ENCODE measurements around the gene SLC45A1. TPM values are rescaled to one million over a fixed set of nuclear protein-coding genes. Genes with fewer than 3 reads are reported as not detected.

Gene SLC45A1
- polyA plus RNA-seq, 3 donors, result 0.21 TPM; not detected in 2

DNA sequence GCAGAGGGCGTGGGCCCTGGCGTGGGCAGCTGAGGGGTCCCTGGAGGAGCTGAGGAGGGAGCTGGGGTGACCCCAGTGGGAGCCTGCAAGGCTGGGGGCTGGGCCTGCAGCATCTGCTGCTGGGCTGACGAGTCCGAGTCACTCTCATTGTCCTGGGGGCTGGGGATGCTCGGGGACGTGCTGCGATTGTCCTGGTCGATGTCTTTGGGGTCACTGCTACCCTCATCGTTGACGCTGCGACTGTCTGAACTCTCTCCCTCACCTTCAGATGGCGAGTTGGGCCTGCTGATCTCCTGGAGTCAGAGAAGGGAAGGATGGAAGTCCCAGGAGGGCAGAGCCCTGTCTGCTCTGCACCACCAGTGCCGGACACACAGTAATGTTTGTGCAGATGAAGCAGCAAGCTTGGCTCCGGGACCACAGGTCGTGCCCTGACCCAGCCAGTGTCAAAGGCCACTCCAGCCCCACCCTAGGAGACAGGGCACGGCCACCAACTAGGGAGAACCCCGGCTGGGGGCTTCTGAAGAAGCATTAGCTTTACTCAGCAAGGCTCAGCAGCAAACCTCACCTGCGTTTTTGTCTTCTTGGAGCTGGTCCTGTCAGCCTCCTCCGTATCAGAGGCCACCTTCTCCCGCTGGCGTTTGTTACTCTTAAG is 43.4 kb downstream of the SLC45A1 start:
- Histone ChIP-seq H3K79me2 (ENCODE audit: insufficient read depth, low read length) (peaks cover 9% of the 10 kb centered on the region), H3K9ac (ENCODE audit: insufficient read depth, low read length, poor library complexity, severe bottlenecking) (no peak overlapping the region), H3K36me3 (replicated peaks in 1 of 2; ENCODE audit: control insufficient read depth in 1 of 2, insufficient read depth in 2 of 2, low read length in 2 of 2) (peaks cover 97 to 98% of the 10 kb centered on the region in 2 donors), H2AFZ (ENCODE audit: insufficient read depth, low read depth, low read length, poor library complexity, severe bottlenecking) (no peak overlapping the region), H3K4me1 (ENCODE audit: control insufficient read depth in 1 of 2, insufficient read depth in 2 of 2, low read length in 2 of 2) (no peaks in the 10 kb centered on the region), H3K4me2 (replicated peaks; ENCODE audit: extremely low read depth, low read length, poor library complexity, severe bottlenecking) (no peak overlapping the region), H4K20me1 (ENCODE audit: insufficient read depth, low read length) (peaks cover 85% of the 10 kb centered on the region), H3K9me3 (replicated peaks in 1 of 2; ENCODE audit: control insufficient read depth in 1 of 2, insufficient read depth in 1 of 2, low read length in 2 of 2) (no peaks in the 10 kb centered on the region), H3K27ac (ENCODE audit: low read depth in 1 of 2, low read length in 2 of 2) (no peak overlapping the region), H3K27me3 (ENCODE audit: control insufficient read depth in 2 of 2, insufficient read depth in 2 of 2, low read length in 2 of 2) (no peaks in the 10 kb centered on the region), H3K4me3 (replicated peaks in 1 of 3; ENCODE audit: low read depth in 2 of 3, low read length in 3 of 3) (no peak overlapping the region)
- peaks cover 0 to 1% (median 0%) of the 10 kb centered on the region in 7 donors for H3K9me3 Mint-ChIP-seq
- H3K4me3 Mint-ChIP-seq, result no peak overlapping the region
- H3K36me3 Mint-ChIP-seq, result peaks cover 81 to 95% of the 10 kb centered on the region in 2 donors
- peak overlapping the region in 1 of 7 donors; percentile 6 for H3K27ac Mint-ChIP-seq
- 96% methylated on average over 14 of the region's 21 CpGs for WGBS (ENCODE audit: insufficient coverage)
- TF ChIP-seq, protein P1, sequence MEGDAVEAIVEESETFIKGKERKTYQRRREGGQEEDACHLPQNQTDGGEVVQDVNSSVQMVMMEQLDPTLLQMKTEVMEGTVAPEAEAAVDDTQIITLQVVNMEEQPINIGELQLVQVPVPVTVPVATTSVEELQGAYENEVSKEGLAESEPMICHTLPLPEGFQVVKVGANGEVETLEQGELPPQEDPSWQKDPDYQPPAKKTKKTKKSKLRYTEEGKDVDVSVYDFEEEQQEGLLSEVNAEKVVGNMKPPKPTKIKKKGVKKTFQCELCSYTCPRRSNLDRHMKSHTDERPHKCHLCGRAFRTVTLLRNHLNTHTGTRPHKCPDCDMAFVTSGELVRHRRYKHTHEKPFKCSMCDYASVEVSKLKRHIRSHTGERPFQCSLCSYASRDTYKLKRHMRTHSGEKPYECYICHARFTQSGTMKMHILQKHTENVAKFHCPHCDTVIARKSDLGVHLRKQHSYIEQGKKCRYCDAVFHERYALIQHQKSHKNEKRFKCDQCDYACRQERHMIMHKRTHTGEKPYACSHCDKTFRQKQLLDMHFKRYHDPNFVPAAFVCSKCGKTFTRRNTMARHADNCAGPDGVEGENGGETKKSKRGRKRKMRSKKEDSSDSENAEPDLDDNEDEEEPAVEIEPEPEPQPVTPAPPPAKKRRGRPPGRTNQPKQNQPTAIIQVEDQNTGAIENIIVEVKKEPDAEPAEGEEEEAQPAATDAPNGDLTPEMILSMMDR (IDR thresholded peaks at IDR 0.05), result no peak
- intact Hi-C loops (cut with micrococcal nuclease), result no loop called here
- H3K4me1 Mint-ChIP-seq, result no peaks in the 10 kb centered on the region
- H3K27me3 Mint-ChIP-seq (ENCODE audit: low read depth in 3 of 3), result peaks cover 0 to 2% (median 2%) of the 10 kb centered on the region in 3 donors
- DNase-seq, result no peak

DNA sequence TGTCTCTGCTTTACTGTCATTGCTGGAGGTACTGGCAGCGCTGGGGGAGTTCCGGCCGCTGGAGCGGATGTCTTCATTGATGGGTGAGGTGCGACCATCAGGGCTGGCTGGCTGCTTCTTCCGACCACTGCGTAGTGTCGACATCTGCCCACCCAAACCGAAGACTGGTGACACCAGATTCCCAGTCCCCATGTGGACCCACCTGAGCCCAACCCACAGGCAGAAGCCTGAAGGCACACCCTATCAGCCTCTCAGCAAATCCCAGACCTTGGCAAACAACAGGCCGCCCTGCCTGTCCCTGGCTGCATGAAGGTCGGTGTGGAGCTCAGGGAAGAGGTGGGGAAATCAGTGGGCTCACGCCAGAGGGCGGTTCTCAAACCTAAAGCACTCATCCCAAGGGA is 44.8 kb downstream of the SLC45A1 start:
- H3K9ac ChIP-seq (ENCODE audit: insufficient read depth, low read length, poor library complexity, severe bottlenecking), result no peak overlapping the region
- H3K4me1 Mint-ChIP-seq, result no peaks in the 10 kb centered on the region
- peaks cover 0 to 2% (median 0%) of the 10 kb centered on the region in 3 donors for H3K27me3 Mint-ChIP-seq (ENCODE audit: low read depth in 3 of 3)
- no peaks in the 10 kb centered on the region for H3K9me3 ChIP-seq (replicated peaks in 1 of 2; ENCODE audit: control insufficient read depth in 1 of 2, insufficient read depth in 1 of 2, low read length in 2 of 2)
- H3K36me3 ChIP-seq (replicated peaks in 1 of 2; ENCODE audit: control insufficient read depth in 1 of 2, insufficient read depth in 2 of 2, low read length in 2 of 2), result peaks cover 93 to 98% of the 10 kb centered on the region in 2 donors
- intact Hi-C loops (cut with micrococcal nuclease), result no loop called here
- H3K4me3 ChIP-seq (replicated peaks in 1 of 3; ENCODE audit: low read depth in 2 of 3, low read length in 3 of 3), result no peak overlapping the region
- peak overlapping the region in 1 of 7 donors; percentile 25 for H3K27ac Mint-ChIP-seq
- no peak overlapping the region for H3K27ac ChIP-seq (ENCODE audit: low read depth in 1 of 2, low read length in 2 of 2)
- H3K36me3 Mint-ChIP-seq, result peaks cover 83 to 95% of the 10 kb centered on the region in 2 donors
- no peak overlapping the region for H3K4me2 ChIP-seq (replicated peaks; ENCODE audit: extremely low read depth, low read length, poor library complexity, severe bottlenecking)
- no peaks in the 10 kb centered on the region for H3K4me1 ChIP-seq (ENCODE audit: control insufficient read depth in 1 of 2, insufficient read depth in 2 of 2, low read length in 2 of 2)
- TF ChIP-seq, protein P1 (IDR thresholded peaks at IDR 0.05), result no peak
- WGBS (ENCODE audit: insufficient coverage), result 100% methylated on average over 9 of the region's 13 CpGs
- peaks cover 86% of the 10 kb centered on the region for H4K20me1 ChIP-seq (ENCODE audit: insufficient read depth, low read length)
- no peak for DNase-seq
- no peak overlapping the region for H2AFZ ChIP-seq (ENCODE audit: insufficient read depth, low read depth, low read length, poor library complexity, severe bottlenecking)
- H3K79me2 ChIP-seq (ENCODE audit: insufficient read depth, low read length), result peaks cover 23% of the 10 kb centered on the region
- H3K4me3 Mint-ChIP-seq, result no peak overlapping the region
- no peaks in the 10 kb centered on the region for H3K27me3 ChIP-seq (ENCODE audit: control insufficient read depth in 2 of 2, insufficient read depth in 2 of 2, low read length in 2 of 2)
- H3K9me3 Mint-ChIP-seq, result peaks cover 0 to 2% (median 0%) of the 10 kb centered on the region in 7 donors
